Glomerular visceral epithelial cell (primary cell): ENCODE measurements around the gene RHBDL1.

Source experiments
- DNase-seq: peaks from one replicate; pipeline ENCODE4 v3.0.0-alpha.2; 2016; ENCODE audit errors: extremely low spot score

The RHBDL1 gene

DNA sequence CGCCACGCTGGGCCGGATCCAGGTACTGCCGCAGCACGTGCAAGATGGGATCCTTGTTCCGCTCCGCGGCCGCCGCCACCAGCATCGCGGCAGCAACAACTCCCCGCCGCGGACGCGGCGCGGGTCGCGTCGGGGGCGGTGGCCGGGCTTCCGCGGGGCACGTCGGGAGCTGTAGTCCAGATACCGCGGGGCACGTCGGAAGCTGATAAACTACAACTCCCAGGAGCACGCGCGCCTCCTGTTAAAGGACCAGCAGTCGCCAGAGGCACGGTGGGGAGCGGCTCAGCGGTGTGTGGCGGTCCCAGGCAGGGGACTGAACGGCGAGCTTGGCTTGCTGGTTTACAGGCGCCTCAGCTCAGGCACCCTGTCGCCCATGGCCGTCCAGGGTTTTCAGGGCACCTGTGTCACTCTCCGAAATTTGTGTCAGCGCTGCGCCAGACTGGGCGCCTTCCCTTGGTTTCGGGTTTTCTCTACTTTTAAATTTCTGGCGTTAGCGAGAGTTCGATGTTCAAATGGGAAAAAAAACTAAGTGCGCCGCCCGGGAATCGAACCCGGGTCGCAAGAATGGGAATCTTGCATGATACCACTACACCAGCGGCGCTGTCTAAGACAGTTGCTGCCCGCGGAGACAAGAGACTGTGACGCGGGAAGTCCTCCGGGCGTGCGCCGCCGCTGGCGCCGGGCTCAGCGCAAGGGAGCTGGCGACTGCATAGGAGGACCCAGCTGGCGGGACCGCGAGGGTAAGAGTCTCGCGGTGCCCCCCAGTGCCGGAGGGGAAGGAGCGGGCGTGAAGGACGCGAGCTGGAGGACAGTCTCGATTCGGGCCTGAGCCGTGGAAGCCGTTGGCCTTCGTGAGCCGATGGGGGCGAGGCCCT is 39.0 kb upstream of the RHBDL1 start, which contains the start of gene METTL26:
METTL26 (minus strand) TSS at position 100 of the 875 bp plus-strand sequence; CDS start at position 85, 15 bp downstream.
- DNase-seq: peak; percentile 91

GRCh38 chr16:637081-638018 is 38.1 kb upstream of the RHBDL1 start:
- peak; percentile 93 for DNase-seq

DNA sequence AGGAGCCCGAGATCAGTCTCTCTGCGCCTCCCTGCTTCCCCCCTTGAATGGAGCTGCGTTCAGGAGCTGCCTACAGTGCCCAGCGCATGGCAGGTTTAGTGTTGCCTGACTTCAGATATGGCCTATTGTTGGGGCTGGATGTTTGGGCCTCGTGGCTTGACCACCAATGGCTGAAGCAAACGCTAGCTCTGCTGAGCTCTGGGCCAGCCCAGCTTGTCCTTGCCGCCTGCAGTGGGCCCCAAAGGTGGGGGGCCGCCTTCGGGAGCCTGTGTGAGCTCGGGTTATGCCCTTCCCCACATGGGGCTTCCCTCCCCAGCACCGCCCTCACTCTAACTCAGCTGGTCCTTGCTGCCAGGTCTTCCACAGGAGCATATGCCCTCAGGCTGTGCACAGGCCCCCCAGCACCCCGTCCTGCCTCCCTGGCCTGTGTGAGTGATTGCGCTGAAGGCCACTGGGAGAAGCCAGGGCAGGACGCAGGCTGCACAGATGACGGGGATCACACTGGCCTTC is 37.4 kb upstream of the RHBDL1 start:
- no peak for DNase-seq

- no peak for DNase-seq
These were observed 36.6 kb upstream of the RHBDL1 start for GRCh38 chr16:638836-639235.

- no peak for DNase-seq
These were observed 34.9 kb upstream of the RHBDL1 start for GRCh38 chr16:640614-641013.

DNA sequence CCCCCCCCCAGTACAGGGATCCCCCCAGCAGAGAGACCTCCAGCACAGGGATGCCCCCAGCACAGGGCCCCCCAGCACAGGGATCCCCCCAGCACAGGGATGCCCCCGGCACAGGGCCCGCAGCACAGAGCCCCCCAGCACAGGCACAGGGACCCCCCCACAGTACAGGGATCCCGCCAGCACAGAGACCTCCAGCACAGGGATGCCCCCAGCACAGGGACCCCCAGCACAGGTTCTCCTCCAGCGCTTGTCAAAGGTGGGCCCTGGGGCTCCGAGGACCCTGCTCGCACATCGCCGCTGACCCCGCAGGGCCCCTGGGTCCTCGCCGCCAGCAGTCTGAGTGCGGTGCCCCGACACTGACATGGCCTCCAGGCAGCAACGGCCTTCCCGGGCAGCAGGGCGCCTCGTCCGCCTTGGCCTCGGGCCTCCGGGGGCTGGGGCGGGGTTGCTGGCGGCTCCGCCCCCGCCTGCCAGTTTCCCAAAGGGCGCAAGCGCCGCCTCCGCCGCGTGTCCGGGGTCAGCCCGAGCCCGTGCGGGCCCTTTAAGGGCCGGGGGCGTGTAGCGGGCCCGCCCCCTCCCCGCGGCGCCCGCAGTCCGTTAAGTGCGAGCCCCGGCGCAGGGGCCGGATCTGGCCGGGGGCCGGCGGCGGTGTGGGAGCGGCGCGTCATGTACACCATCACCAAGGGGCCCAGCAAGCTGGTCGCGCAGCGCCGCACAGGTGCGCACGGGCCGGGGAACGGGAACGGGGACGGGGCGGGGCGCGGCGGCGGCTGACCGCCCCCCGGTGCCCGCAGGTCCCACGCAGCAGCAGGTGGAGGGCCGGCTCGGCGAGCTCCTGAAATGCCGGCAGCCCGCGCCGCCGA is 33.9 kb upstream of the RHBDL1 start, which contains the start of gene MCRIP2:
MCRIP2 (plus strand) TSS at position 503 of the 863 bp plus-strand sequence; CDS start at position 667, 164 bp downstream.
- DNase-seq: peak; percentile 75

GRCh38 chr16:642189-643049 is 33.1 kb upstream of the RHBDL1 start:
- no peak for DNase-seq

DNA sequence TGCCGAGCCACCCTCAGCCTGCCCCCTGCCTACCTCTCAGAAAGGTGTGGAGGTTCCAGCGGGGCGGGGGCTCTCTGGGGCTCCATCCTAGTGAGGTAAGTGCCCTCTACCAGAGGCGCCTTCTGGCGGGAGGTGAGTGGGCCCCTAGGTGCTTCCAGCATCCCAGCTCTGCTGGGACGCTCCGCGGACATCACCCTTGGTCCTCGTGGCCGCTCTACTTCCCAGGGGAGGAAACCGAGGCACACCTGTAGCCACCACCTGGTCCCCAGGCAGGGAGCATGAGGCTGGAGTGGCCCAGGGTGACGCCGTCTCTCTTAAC is 32.5 kb upstream of the RHBDL1 start:
- DNase-seq: no peak

- DNase-seq: no peak
These were observed 30.9 kb upstream of the RHBDL1 start for GRCh38 chr16:644556-644955.

GRCh38 chr16:645852-646678 is 29.4 kb upstream of the RHBDL1 start:
- no peak for DNase-seq

GRCh38 chr16:646679-647172 is 28.7 kb upstream of the RHBDL1 start:
- no peak for DNase-seq

GRCh38 chr16:647173-647902 is 28.1 kb upstream of the RHBDL1 start:
- DNase-seq: no peak

- peak; percentile 53 for DNase-seq
These were observed 27.2 kb upstream of the RHBDL1 start for GRCh38 chr16:648071-648780.

DNA sequence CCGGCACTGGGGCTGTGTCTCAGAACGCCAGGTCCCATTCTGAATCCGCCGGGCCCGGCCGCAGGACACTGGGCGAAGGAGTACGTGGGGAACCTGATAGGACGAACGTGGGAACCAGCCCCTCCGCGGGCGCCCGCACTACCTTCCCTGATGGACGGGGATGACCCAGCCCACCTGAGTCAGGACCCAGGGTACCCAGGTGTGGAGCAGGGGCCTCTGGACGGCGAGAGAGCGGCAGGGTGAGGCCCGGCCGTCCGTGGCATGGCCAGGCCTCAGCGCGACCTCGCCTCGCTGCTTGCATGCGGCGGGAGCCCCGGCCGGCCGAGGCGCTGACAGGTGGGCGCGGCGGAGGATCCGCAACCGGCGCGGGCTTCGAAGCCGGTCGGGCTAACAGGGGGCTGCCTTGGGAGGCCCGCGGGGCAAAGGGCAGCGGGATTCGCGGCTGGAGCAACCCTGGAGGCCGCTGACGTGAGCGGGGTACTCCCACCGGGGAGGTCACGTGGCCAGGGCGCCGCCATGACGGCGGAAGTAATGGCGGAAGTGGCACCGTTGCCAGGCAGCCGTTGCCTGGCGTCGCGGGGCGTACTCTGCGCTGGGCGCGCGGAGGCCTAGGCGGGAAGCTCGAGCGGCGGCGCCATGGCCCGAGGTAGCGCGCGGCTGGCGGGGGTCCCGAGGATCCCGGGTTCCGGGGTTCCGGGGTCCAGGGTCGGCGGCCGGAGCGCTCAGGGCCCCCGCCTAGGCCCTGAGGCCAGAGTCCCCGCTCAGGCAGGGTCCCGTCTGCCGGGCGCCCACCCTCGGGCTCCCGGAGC is 26.5 kb upstream of the RHBDL1 start, which contains the start of gene WDR90:
WDR90 (plus strand) TSS at position 585 of the 809 bp plus-strand sequence; CDS start at position 637, 52 bp downstream.
- peak; percentile 85 for DNase-seq

GRCh38 chr16:649631-650030 is 25.8 kb upstream of the RHBDL1 start:
- no peak for DNase-seq

- no peak for DNase-seq
These were observed 23.6 kb upstream of the RHBDL1 start for GRCh38 chr16:651844-652243.
